ENCODE results near the gene BABAM1.

The BABAM1 gene

GRCh38 chr19:17303167-17303939 lies 36.1 kb downstream of the BABAM1 start, which contains the start of gene ABHD8:
TSS of gene ABHD8 (minus strand) at chr19:17303425. CDS start at chr19:17301616, 1,809 bp downstream.
- DNase-seq (ENCODE audit: low read depth), result peak; percentile 88

GRCh38 chr19:17303940-17304267 lies 36.7 kb downstream of the BABAM1 start:
- no peak for DNase-seq (ENCODE audit: low read depth)

DNA sequence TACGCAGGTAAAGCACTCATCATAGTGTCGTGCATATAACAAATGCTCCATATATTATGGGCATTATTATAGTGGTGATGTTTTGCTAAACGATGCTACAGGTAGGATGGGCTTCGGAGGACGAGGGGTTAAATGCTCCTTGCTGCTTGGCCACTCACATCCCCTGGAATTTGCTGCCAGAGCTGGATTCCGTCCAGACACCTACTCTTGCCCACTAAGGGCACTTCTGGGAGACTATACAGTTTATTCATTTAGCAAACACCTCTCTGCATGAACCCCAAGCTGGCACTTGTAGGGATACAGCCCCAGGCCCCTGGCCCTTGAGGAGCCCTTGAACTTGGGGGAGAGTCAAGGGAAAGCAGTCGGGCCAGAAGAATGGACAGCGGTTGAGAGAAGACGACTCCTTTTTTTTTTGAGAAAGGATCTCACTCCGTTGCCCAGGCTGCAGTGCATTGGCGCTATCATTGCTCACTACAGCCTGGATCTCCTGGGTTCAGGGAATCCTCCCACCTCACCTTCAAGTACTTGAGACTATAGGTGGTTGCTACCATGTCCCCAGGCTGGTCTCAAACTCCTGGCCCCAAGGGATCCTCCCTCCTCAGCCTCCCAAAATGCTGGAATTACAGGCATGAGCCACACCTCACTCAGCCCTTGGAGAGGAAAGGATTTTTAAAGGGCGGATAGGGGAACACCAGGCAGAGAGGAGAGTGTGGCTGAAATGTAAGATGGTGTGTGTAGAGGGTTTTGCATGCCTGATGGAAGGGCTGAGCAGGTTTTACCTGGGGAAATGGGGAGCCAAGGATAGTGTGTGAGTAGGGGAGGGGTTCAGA lies 37.4 kb downstream of the BABAM1 start:
- no peak for DNase-seq (ENCODE audit: low read depth)

DNA sequence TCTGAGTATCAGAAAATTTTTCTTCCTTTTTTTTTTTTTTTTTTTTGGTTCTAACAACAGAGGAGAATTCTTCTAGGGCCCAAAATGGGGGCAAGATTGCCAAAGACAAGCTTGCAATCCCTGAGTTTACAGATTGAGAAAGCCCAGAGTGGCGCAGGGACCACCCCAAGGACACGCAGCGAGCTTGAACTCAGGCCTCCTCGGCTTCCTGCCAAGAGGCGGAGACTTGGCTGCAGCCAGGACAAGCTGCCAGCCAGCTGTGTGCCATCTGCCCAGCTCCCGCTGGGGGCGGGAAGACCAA lies 37.9 kb downstream of the BABAM1 start:
- DNase-seq (ENCODE audit: low read depth), result no peak

GRCh38 chr19:17305517-17306284 lies 38.5 kb downstream of the BABAM1 start, which contains the start of gene MRPL34:
TSS of gene MRPL34 (plus strand) at chr19:17305872. CDS start at chr19:17305893, 21 bp downstream.
- peak; percentile 97 for DNase-seq (ENCODE audit: low read depth)

DNA sequence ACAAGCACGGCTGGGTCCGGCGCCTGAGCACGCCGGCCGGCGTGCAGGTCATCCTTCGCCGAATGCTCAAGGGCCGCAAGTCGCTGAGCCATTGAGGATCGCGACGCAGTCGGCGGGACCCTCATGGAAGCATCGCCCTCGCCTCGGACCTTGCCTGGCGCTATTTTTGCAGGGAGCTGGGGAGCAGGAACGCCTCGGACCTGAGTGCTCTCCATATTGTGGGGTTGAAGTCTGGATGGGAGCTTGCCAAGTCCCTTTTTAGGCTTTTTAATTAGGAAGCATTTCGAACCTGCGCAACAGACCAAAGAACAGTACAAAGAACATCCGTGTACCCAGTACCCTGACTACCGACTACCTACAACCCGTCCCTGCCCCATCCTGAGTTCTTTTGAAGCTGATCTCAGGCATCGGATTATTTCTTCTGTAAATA lies 39.1 kb downstream of the BABAM1 start:
- no peak for DNase-seq (ENCODE audit: low read depth)

DNA sequence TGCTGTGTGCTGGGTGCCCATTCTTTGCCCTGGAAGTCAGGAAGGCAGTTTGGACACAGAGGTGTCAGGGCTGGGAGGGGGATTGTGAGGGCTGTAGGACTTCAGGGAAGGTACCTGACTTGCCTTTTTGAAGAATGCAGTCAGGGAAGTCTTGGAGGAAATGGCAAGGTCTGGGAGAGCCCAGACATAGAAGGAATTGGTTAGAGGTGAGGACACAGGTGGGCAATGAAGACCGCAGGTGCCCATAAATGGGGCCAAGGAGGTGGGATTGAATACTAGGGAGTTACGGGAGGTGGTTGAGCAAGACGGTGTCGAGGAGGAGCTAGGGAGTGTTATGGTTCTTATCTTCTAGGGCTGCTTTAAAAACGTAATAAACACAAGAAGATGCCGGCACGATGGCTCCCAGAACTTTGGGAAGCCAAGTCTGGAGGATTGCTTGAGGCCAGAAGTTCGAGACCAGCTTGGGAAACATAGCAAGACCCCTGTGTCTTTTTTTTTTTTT lies 40.7 kb downstream of the BABAM1 start:
- DNase-seq (ENCODE audit: low read depth), result no peak

GRCh38 chr19:17309198-17309964 lies 42.1 kb downstream of the BABAM1 start, which contains the start of gene DDA1:
TSS of gene DDA1 (plus strand) at chr19:17309563. CDS start at chr19:17309655, 92 bp downstream.
- DNase-seq (ENCODE audit: low read depth), result peak; percentile 100

DNA sequence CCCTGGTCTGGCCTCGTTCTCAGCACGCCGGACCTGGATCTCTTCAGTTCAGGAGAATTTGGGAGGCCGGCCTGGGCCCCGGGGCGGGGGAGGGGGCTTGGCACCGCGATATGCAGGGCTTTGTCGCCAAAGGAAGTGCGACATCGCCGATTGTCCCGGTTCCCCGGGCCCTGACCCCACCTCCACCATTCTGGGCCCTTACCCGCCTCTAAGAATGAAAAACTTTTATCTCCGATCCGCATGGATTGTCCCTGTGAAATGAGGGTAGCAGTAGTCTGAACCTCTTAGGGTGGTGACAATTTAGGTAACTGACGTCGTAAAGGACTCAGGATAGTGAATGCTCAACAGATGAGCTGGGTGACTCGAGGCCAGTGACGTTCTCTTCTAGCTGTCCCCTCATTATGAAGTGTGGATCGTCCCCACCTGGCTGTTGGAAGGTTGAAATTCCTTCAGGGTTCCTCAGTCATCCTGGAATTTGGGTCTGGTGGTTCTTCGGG lies 42.8 kb downstream of the BABAM1 start:
- no peak for DNase-seq (ENCODE audit: low read depth)

GRCh38 chr19:17311455-17312188 lies 44.4 kb downstream of the BABAM1 start:
- DNase-seq (ENCODE audit: low read depth), result peak; percentile 29

DNA sequence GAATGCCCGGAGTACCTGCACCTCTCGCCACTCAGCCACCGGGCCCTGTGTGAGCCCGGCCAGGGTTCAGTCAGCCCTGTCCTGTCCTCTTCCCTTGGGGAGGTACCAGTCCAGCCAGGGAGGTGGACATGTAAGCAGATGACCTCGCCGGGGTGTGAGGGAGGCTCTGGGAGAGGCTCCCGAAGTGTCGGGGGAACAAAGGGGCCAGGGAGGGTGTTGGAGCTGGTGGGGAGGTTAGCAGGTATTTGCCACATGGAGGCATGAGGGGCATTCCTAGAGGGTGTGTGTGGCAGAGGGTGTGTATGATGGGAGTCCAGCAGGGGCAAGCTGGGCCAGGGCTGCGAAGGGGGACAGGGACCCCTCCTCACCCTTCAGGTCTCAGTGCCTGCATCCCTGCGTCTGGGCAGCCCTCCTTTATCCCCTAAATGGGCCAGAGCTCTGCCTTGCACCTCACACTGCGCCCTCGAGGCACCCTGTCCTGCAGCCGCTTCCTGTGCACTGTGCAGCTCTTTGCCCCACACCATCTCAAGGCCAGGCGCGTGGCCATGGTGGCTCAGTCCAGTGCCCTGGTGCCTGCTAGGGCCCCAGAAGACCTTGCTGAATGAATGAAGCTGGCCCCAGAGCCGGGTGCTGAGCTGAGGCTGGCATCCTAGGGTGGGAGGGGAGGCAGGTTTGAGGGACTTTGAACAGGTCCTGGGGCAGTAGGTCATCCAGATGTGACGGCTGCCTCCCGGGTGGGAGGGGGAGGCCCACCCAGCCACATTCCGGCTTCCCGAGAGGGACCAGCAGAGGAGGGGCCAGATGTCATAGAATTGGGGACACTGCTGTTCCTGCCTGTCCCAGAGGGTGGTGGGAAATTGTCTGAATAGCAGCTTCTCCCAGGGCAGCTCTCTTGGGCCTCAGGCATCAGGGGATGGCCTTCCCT lies 45.2 kb downstream of the BABAM1 start:
- DNase-seq (ENCODE audit: low read depth), result no peak

- DNase-seq (ENCODE audit: low read depth), result no peak
Measured at GRCh38 chr19:17314007-17314593, 46.9 kb downstream of the BABAM1 start.

DNA sequence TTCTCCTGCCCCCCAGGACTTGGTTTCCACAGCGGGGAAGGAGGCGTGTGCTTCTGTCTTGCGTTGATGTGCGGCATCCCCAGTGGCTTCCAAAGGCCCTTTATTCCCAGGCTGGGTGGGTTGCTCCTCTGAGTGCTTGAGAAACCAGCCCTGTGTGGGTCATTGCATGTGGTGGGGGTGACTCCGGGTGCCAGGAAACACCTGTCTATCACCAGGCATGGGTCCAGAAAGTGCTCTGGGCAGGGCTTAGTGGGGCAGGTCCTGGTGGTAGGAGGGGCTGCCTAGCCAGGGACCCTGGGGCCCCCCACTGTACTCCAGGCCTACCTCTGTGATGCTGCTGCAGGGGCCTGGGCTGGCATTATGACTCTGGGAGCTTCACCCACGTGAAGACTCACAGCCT lies 51.7 kb downstream of the BABAM1 start:
- no peak for DNase-seq (ENCODE audit: low read depth)

- DNase-seq (ENCODE audit: low read depth), result no peak
Measured at GRCh38 chr19:17319473-17320238, 52.4 kb downstream of the BABAM1 start.

DNA sequence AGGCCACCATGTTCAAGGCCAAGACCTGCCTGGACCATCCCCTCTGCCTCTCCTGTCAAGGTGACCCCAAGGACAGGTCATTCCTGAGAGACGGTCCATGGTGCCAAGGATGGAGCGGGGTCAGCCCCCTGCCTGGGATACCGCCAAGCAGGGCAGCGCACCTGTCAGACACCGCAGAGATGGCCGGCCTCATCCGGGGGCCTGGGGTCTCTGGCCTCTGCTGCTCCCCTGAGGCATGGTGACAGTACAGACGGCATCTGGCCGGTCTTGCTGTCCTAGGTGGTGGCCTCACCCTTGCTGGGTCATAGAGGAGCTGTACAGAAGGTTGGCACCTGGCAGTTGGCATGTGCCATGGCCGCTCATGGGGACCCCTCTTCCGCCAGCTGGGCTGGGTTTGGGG lies 53.2 kb downstream of the BABAM1 start:
- DNase-seq (ENCODE audit: low read depth), result no peak

DNA sequence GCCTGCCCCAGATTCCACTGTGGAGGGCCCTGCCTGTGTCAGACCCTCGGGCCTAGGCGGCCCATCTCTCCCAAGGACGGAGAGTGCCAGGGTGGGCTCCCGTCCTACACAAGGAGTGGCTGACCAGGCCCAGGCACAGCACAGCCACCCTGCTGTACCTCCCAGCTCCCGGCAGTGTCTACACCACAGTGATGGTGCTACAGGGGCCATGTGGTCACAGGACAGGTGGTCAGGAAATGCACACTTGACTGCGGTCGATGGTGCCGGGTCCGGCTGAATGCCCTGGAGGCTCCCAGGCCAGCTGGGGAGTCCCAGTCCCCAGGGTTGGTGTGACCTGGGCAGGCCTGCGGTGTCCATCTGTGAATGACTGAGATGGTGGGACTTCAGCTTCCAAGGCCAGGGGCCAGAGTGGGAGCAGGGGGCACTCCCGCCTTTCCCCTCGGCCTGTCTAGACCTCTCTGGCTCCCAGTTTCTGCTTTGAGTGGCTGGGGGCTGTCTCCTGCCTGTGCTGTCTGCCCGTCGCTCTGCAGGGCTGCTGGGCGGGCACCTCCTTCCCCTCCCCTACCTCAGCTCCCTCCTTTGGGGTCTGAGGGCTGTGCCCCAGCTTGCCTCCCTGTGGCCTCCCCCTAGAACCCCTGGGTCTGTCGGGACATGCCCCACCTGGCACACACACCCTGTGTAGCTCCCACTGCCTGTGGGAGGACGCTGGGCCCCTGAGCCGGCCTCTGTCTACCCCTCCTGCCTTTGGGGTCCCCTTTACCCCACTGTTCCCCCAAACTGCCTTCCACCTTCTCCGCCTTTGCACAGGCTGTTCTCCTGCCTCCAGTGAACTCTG lies 54.6 kb downstream of the BABAM1 start:
- DNase-seq (ENCODE audit: low read depth), result no peak

DNA sequence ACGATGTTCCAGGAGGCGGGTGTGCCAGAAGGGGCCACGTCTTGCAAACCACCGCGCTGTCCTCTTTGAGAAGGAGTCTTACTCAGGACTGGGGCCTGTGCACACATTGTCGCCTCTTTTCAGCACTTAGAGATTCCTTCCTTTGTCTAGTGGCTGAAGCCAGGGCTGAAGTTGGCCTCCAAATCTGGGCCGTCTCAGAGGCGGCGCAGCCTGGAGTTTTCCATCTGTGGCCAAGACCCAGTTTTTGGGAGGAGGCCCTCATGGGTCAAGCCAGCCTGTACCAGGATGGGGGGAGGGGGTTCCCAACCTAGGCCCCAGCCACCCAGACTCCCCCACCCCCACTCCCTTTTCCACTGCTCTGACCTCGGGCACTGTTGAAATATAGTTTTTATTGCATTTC lies 55.6 kb downstream of the BABAM1 start:
- DNase-seq (ENCODE audit: low read depth), result no peak

Measured in GM04504 (cell line).